Endothelial cell (in vitro differentiated cells): ENCODE results near the gene LOXL1. TPM values are rescaled to one million over a fixed set of nuclear protein-coding genes. Genes with fewer than 3 reads are reported as not detected.
"Not testable (repeated sequence)": the region's sequence is repeated elsewhere in the genome, so short reads cannot be mapped to it uniquely, and the experiment has no call there.

Experiments
- DNase-seq: peaks from one replicate; pipeline ENCODE4 v3.0.0; 2021; ENCODE audit warnings: low spot score
- H3K27ac Mint-ChIP-seq: one replicate; pipeline ENCODE4 v1.8.0; 2021; ENCODE audit warnings: mixed read lengths, inconsistent platforms; ENCODE audit not compliant: unreplicated experiment
- H3K27me3 Mint-ChIP-seq: one replicate; pipeline ENCODE4 v1.8.0; 2021; ENCODE audit warnings: mild to moderate bottlenecking, moderate library complexity, mixed read lengths, inconsistent platforms; ENCODE audit not compliant: unreplicated experiment
- H3K36me3 Mint-ChIP-seq: one replicate; pipeline ENCODE4 v1.8.0; 2021; ENCODE audit warnings: mild to moderate bottlenecking, low read depth, mixed read lengths, inconsistent platforms; ENCODE audit not compliant: unreplicated experiment
- H3K4me1 Mint-ChIP-seq: one replicate; pipeline ENCODE4 v1.8.0; 2021; ENCODE audit warnings: mild to moderate bottlenecking, mixed read lengths, inconsistent platforms; ENCODE audit not compliant: unreplicated experiment
- H3K4me3 Mint-ChIP-seq: one replicate; pipeline ENCODE4 v1.8.0; 2021; ENCODE audit warnings: mild to moderate bottlenecking, mixed read lengths, inconsistent platforms; ENCODE audit not compliant: unreplicated experiment
- H3K9me3 Mint-ChIP-seq: one replicate; pipeline ENCODE4 v1.8.0; 2021; ENCODE audit warnings: mixed read lengths, inconsistent platforms; ENCODE audit not compliant: unreplicated experiment
- total RNA-seq: library from RNA; stranded (reverse); fragmentation: NEBNext Ultra II Directional; extraction: Animal tissue kit (Norgen Biotek cat#: 25700); gene quantifications from one replicate; pipeline ENCODE4 v1.2.1, GENCODE V29; 2021; ENCODE audit not compliant: unreplicated experiment
- TF ChIP-seq, protein P1 (sequence below): fragments of 200-600 bp; sonication (generic); IDR thresholded peaks from one replicate; pipeline ENCODE4 v1.5.0; 2021; ENCODE audit warnings: antibody characterized with exemption; ENCODE audit not compliant: unreplicated experiment

Gene LOXL1
- total RNA-seq, 1 donor from 2014 or later, result 156 TPM

DNA sequence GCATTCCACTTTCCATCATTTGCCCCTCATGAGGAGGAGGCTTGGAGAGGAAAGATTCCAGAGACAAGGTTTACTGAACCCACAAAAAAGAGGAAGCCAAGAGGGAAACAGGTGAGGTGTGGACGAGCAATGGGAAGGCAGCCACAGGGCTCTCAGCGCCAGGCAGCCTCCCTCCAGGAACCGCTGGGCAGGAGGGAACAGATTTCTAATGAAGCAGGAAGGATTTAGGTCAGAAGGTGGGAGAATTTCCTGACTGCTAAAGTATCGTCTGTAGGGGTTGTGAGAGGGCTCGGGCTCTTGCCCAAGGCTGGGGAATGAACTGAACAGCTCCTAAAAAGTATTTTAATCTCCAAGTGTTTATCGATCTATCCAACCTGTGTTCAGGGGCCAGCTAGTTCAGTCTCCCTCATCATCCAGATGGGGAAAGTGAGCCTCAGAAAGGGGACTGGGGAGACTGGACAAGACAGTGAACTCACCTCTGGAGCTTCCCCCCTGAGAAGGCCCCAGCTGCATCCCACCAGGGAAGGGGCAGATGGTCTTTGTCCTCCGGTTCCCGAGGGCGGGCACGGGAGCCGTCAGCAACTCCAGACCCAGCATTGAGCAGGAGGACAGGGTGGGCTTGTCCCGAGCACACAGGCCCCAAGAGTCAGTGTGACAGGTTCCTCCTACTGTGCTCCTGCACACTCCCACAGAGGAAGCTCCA lies 10.5 kb downstream of the LOXL1 start:
- Mint-ChIP-seq H3K4me3 (peak overlapping the region; percentile 75), H3K4me1 (peaks cover 83% of the 10 kb centered on the region), H3K27ac (peak overlapping the region; percentile 92), H3K36me3 (peaks cover 21% of the 10 kb centered on the region), H3K9me3 (no peaks in the 10 kb centered on the region), H3K27me3 (peaks cover 6% of the 10 kb centered on the region)
- TF ChIP-seq, protein P1, sequence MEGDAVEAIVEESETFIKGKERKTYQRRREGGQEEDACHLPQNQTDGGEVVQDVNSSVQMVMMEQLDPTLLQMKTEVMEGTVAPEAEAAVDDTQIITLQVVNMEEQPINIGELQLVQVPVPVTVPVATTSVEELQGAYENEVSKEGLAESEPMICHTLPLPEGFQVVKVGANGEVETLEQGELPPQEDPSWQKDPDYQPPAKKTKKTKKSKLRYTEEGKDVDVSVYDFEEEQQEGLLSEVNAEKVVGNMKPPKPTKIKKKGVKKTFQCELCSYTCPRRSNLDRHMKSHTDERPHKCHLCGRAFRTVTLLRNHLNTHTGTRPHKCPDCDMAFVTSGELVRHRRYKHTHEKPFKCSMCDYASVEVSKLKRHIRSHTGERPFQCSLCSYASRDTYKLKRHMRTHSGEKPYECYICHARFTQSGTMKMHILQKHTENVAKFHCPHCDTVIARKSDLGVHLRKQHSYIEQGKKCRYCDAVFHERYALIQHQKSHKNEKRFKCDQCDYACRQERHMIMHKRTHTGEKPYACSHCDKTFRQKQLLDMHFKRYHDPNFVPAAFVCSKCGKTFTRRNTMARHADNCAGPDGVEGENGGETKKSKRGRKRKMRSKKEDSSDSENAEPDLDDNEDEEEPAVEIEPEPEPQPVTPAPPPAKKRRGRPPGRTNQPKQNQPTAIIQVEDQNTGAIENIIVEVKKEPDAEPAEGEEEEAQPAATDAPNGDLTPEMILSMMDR, result no peak
- no peak for DNase-seq

DNA sequence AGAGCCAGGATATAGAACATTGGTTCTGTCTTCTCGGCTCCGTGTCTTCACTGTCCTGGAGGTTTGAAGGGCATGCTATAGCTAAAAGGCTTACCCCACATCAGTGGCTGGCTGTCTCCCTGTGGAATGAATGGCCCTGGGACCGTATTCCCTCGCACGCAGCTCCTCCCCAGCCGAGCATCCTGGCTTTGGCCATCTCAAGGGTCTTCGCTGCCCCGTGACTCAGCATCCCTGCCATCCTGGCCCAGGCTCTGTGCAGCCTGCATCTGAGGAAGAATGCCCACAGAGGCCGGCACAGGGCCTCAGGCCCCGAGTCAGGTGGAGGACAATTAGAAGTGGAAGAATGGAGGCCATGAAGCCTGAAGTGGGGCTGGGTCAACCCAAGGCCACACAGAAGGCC lies 11.0 kb downstream of the LOXL1 start:
- Mint-ChIP-seq H3K4me3 (no peak overlapping the region), H3K36me3 (peaks cover 19% of the 10 kb centered on the region), H3K27ac (no peak overlapping the region), H3K9me3 (no peaks in the 10 kb centered on the region), H3K27me3 (peaks cover 6% of the 10 kb centered on the region), H3K4me1 (peaks cover 79% of the 10 kb centered on the region)
- TF ChIP-seq, protein P1, result no peak
- DNase-seq, result no peak

DNA sequence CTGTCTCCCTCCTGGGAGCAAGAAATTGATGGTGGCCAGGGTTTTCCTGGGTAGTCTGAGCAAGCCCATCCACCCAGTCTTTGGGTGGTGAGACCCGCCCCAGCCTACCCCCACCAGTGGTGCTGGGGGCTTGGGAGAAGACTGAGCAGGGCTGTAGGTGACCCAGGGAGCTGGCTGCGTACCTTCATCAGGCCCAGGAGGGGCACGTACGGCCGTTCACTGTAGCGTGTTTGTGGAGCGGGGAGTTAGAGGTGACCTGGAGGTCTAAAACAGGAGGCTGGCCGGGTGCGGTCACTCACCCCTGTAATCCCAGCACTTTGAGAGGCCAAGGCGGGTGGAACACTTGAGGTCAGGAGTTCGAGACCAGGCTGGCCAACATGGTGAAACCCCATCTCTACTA lies 11.5 kb downstream of the LOXL1 start:
- Mint-ChIP-seq H3K27me3 (peaks cover 6% of the 10 kb centered on the region), H3K36me3 (peaks cover 14% of the 10 kb centered on the region), H3K27ac (no peak overlapping the region), H3K4me1 (peaks cover 79% of the 10 kb centered on the region), H3K9me3 (no peaks in the 10 kb centered on the region), H3K4me3 (no peak overlapping the region)
- no peak for DNase-seq
- TF ChIP-seq, protein P1, result no peak

DNA sequence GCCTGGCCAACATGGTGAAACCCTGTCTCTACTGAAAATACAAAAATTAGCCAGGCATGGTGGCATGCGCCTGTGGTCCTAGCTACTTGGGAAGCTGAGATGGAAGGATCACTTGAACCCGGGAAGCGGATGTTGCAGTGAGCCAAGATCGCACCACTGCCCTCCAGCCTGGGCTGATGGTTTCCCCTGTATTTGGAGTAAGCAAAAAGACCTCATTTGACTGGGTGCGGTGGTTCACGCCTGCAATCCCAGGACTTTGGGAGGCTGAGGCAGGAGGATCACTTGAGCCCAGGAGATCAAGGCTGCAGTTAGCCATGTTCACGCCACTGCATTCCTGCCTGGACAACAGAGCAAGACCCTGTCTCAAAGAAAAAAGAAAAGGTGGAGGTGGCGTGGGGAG lies 12.3 kb downstream of the LOXL1 start:
- not testable (repeated sequence) for H3K4me3 Mint-ChIP-seq, H3K9me3 Mint-ChIP-seq, H3K27me3 Mint-ChIP-seq, H3K27ac Mint-ChIP-seq, DNase-seq
- Mint-ChIP-seq H3K36me3 (peaks cover 13% of the 10 kb centered on the region), H3K4me1 (peaks cover 77% of the 10 kb centered on the region)

DNA sequence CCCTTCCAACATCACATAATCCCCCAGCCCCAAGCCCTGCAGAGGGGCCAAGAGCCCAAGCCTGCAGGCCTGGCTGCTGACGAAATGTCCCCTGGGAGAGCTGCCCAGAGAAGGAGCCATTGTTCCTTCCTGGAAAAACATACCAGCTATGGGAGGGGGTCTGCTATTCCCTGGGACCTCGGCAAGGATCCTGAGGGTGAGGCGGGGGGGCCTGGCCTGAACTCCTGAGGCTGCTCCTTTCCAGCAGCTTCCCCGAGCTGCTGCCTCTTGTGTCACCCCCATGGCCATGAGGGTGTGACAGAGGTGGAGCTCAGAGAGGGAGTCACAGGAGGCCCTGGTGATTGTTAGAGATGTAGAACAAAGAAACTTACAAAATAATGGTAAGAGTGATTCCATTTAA lies 12.9 kb downstream of the LOXL1 start:
- DNase-seq, result no peak
- Mint-ChIP-seq H3K4me1 (peaks cover 76% of the 10 kb centered on the region), H3K9me3 (no peaks in the 10 kb centered on the region), H3K4me3 (peak overlapping the region; percentile 21), H3K36me3 (peaks cover 13% of the 10 kb centered on the region), H3K27me3 (peaks cover 9% of the 10 kb centered on the region), H3K27ac (peak overlapping the region; percentile 52)
- TF ChIP-seq, protein P1, result no peak
